ENCODE results near the gene PIGL.
"Not testable (repeated sequence)": the region's sequence is repeated elsewhere in the genome, so short reads cannot be mapped to it uniquely, and the experiment has no call there.

PIGL gene

DNA sequence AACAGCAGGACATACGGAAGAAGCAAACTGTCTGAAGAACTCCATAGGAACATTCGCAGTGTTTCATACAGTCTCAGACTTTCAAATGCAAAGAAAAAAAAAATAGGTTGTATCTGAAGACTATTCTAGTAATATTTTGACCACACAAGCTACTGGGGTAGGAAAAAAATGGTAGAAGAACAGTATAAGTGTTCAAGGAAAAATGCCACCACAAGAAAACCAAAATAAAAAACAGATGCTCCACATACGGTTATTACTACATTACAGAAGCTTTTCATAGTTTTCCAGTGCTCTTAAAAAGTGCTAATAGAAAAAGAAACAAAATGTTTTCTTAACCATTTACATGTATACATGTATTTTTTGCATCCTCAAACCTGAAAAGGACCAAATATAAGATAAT is 5.4 kb upstream of the PIGL start:
- no peak for TF ChIP-seq TAF1 (IDR thresholded peaks at IDR 0.05; ENCODE audit: borderline replicate concordance, low read depth, low read length)
- no peak for TF ChIP-seq POLR2AphosphoS5 (IDR thresholded peaks at IDR 0.05; ENCODE audit: low read depth, low read length)
- TF ChIP-seq POLR2A (IDR thresholded peaks at IDR 0.05; ENCODE audit: low read depth, low read length), result no peak
- no peak for FAIRE-seq
- no peak for DNase-seq (ENCODE audit: insufficient read length)

DNA sequence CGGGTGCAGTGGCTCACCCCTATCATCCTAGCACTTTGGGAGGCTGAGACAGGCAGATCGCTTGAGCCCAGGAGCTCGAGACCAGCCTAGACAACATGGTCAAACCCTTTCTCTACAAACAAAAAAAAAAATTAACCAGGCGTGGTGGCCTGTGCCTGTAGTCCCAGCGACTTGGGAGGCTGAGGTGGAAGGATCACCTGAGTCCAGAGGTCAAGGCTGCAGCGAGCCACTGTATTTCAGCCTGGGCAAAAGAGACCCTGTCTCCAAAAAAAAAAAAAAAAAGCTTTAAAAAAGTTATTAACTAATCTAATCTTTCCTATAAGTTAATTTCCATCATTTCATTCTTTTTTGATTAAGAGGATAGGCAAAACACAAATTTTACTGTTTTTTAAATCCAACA is 4.2 kb upstream of the PIGL start:
- FAIRE-seq (no peak), DNase-seq (ENCODE audit: insufficient read length) (no peak)
- TF ChIP-seq POLR2AphosphoS5 (IDR thresholded peaks at IDR 0.05; ENCODE audit: low read depth, low read length) (no peak), POLR2A (IDR thresholded peaks at IDR 0.05; ENCODE audit: low read depth, low read length) (no peak), TAF1 (IDR thresholded peaks at IDR 0.05; ENCODE audit: borderline replicate concordance, low read depth, low read length) (no peak)

DNA sequence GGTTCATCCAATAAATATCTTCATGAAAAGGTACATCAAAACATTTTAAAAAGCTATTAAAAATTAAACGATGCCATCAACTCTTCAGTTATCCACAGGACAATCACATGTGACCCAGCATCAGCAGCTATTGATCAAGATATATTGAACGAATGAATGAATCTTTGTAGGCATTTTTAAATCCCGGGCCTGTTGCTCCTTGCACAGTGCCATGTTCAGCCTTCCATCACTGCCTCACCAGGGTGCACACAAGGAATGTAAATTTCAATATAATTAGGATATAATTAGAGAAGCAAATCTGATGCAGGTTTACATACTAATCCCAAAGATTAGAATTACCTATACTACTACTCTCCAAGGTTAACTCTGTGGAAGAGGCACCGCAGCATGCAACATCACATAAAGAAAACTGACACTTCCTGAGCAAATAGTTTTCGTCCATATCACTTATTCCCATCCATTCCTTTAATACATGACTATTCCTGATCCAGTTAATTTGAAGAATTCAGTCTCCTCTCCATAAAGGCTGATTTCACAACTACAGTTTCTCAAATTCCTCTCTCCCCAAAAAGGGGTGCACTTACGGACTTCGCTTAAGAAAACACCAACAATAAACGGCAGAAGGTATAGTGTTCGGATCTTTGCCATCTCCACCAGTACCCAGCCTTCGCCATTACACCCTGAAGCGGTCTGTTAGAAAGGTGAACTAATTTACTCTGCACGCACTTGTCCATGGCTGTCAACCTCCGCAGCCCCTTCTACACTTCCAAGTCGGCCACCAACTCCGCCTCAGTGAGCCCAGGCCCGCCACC is 2.6 kb upstream of the PIGL start:
- no peak for FAIRE-seq
- no peak for TF ChIP-seq POLR2AphosphoS5 (IDR thresholded peaks at IDR 0.05; ENCODE audit: low read depth, low read length)
- TF ChIP-seq TAF1 (IDR thresholded peaks at IDR 0.05; ENCODE audit: borderline replicate concordance, low read depth, low read length), result no peak
- no peak for TF ChIP-seq POLR2A (IDR thresholded peaks at IDR 0.05; ENCODE audit: low read depth, low read length)
- no peak for DNase-seq (ENCODE audit: insufficient read length)

DNA sequence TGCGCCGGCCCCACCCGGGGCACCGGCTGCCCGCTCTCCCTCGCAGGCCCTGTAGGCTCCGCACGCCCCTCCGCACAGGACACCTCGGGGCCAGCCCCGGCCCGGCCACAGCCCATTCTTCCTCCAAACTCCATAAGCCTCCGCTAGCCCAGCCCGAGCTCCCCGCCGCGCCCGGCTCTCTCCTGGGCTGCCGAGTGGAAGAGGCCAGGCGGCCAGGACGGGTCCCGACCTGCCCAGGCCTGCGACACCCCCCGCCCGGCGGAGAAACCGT is 2.1 kb upstream of the PIGL start:
- FAIRE-seq, result no peak
- TF ChIP-seq POLR2A (IDR thresholded peaks at IDR 0.05; ENCODE audit: low read depth, low read length), result no peak
- no peak for TF ChIP-seq TAF1 (IDR thresholded peaks at IDR 0.05; ENCODE audit: borderline replicate concordance, low read depth, low read length)
- TF ChIP-seq POLR2AphosphoS5 (IDR thresholded peaks at IDR 0.05; ENCODE audit: low read depth, low read length), result no peak
- DNase-seq (ENCODE audit: insufficient read length), result peak; percentile 32

DNA sequence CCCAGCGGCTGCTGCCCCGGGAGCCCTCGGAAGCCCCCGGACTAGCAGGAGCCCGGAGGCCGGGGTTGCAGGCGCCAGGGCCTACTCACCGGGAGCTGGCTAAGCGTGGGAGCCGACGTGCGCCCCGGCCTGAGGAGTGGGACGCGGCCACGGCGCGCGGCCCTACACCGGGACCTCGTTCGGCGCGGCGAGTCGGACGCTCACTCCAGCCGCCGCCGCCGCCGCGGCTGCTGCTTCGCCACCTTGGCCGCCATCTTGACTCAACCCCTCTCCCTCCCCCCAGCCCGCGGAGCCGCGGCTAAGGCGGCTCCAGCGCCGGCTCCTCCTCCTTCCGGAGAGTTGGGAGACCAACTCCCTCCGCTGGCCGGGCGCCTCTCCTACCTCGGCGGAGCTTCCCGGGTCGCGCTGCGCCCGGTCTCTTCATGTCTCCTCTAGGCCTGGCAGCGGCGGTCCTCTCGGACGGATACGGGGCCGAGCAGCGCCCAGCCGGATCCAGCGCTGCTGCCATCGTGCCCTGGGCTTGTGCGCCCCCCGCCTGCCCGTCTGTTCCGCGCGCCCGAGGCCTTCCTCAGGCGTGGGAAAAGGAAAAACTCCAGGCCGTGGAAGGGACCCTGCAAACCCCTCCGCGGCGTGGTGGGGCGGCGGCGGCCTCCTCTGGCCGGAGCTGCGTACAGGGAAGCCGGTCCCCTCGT is 1.6 kb upstream of the PIGL start, which contains the start of gene NCOR1:
Gene NCOR1, minus strand, starts transcription at position 262 of the 692 bp plus-strand sequence. CDS start 20,965 bp downstream, outside the sequence.
- TF ChIP-seq POLR2A (IDR thresholded peaks at IDR 0.05; ENCODE audit: low read depth, low read length), result peak; percentile 97
- peak; percentile 94 for TF ChIP-seq TAF1 (IDR thresholded peaks at IDR 0.05; ENCODE audit: borderline replicate concordance, low read depth, low read length)
- TF ChIP-seq POLR2AphosphoS5 (IDR thresholded peaks at IDR 0.05; ENCODE audit: low read depth, low read length), result peak; percentile 88
- DNase-seq (ENCODE audit: insufficient read length), result peak; percentile 77
- peak; percentile 96 for FAIRE-seq

DNA sequence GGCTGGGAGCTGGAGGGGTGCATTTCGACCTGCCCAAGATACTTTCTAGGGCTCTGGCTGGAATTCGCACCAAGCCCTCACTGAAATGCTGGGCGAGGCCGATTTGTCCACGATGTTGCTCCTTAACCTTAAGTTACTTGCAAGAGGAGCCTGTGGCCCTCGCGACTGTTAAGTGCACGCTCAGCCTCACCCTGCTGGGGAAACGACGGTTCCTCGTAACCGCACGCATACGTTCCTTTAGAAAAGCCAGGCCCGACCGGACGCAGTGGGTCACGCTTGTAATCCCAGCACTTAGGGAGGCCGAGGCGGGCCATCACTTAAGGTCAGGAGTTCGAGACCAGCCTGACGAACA is 1.1 kb upstream of the PIGL start:
- FAIRE-seq (no peak), DNase-seq (ENCODE audit: insufficient read length) (peak; percentile 27)
- no peak for TF ChIP-seq TAF1 (IDR thresholded peaks at IDR 0.05; ENCODE audit: borderline replicate concordance, low read depth, low read length)

DNA sequence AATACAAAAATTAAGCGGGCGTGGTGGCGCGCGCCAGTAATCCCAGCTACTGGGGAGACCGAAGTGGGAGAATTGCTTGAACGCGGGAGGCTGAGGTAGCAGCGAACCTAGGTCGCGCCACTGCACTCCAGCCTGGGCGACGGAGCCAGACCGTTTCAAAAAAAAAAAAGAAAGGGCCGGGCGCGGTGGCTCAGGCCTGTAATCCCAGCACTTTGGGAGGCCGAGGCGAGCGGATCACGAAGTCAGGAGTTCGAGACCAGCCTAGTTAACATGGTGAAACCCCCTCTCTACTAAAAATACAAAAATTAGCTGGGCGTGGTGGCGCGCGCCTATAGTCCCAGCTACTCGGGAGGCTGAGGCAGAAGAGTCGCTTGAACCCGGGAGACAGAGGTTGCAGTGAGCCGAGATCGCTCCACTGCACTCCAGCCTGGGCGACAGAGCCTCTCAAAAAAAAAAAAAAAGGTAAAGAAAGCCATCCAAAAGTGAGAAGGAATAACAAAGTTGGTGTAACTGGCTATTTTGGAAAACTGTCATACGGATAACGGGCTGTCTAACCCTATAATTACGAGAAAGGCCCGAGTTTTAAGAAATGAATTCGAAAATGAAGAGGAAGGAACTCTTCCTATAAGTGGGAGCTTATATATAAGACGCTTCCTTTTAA is 539 bp upstream of the PIGL start:
- FAIRE-seq; DNase-seq (ENCODE audit: insufficient read length): not testable (repeated sequence)

DNA sequence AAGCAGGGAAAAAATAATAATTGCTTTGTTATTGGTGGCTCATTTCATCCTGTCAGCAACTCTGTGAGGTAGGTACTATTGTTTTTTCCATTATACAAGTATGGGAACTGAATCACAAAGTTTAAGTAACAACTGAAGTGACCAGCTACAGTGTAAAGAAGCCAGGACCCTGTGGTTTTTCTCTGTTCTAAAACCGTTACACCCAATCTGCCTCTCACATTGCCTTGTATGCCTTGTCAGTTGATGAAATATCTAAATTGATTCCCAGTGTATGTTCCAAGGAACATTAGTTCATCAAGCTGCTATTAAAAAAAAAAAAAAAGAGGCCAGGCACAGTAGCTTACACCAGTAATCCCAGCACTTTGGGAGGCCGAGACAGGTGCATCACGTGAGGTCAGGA is 5.4 kb downstream of the PIGL start:
- no peak for FAIRE-seq
- no peak for DNase-seq (ENCODE audit: insufficient read length)

DNA sequence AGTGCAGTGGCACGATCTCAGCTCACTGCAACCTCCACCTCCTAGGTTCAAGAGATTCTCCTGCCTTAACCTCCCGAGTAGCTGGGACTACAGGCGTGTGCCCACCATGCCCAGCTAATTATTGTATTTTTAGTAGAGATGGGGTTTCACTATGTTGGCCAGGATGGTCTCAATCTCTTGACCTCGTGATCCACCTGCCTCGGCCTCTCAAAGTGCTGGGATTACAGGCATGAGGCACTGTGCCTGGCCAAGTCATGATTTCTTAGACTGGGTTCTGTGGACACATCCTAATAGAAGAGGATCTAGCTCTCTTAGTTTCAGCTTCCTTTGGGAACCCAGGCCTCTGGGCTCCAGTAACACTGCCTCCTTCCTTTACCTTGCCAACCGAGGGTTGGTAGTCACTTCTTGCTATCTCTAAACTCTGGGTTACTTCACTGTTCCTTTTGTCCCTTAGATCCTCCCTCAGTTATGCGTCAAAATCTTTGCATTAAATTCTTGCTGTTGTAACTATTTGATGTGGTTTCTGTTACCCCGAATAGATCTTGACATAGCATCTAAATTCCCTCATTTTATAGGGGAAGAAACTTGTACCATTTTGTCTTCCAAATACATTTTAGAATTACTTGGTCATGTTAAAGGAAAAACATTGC is 13.0 kb downstream of the PIGL start:
- not testable (repeated sequence) for FAIRE-seq

More for the DNA sequence above, 5.4 kb downstream of the PIGL start:
- TF ChIP-seq TAF1 (IDR thresholded peaks at IDR 0.05; ENCODE audit: borderline replicate concordance, low read depth, low read length) (no peak), POLR2A (IDR thresholded peaks at IDR 0.05; ENCODE audit: low read depth, low read length) (no peak), POLR2AphosphoS5 (IDR thresholded peaks at IDR 0.05; ENCODE audit: low read depth, low read length) (no peak)

DNA sequence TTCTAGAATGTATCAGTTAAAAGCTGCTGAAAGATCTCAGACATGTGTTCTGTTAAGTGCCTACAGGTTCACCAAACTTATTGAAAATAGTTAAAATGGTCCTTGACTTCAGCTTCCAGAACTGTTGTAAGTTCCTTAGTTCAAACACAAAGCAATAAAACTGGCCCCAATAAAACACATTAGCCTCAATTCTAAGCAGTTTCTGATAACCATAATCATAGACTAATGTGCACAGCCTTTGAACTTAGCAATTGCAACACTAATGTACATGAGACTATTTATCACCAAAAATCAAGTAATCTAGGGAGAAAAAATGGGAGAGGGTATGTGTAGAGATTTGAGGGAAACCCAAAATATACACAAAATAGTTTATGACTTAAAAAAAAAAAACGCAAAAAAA is 15.4 kb downstream of the PIGL start:
- no peak for DNase-seq (ENCODE audit: insufficient read length)
- no peak for FAIRE-seq
- no peak for TF ChIP-seq POLR2A (IDR thresholded peaks at IDR 0.05; ENCODE audit: low read depth, low read length)
- no peak for TF ChIP-seq POLR2AphosphoS5 (IDR thresholded peaks at IDR 0.05; ENCODE audit: low read depth, low read length)
- TF ChIP-seq TAF1 (IDR thresholded peaks at IDR 0.05; ENCODE audit: borderline replicate concordance, low read depth, low read length), result no peak

More for the DNA sequence above, 13.0 kb downstream of the PIGL start:
- not testable (repeated sequence) for DNase-seq (ENCODE audit: insufficient read length)

DNA sequence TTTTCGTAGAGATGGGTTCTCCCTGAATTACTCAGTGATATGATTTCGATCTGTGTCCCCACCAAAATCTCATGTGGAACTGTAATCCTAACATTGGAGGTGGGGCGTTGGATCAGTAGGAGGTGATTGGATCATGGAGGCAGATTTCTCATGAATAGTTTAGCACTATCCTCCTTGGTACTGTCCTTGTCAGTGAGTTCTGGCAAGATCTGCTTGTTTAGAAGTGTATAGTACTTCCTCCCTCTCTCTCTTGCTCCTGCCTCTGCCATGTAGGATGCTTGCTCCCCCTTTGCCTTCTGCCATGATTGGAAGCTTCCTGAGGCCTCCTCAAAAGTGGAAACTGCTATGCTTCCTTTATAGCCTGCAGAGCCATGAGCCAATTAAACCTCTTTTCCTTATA is 22.9 kb downstream of the PIGL start:
- FAIRE-seq, result no peak
- no peak for TF ChIP-seq POLR2A (IDR thresholded peaks at IDR 0.05; ENCODE audit: low read depth, low read length)
- no peak for TF ChIP-seq POLR2AphosphoS5 (IDR thresholded peaks at IDR 0.05; ENCODE audit: low read depth, low read length)
- no peak for TF ChIP-seq TAF1 (IDR thresholded peaks at IDR 0.05; ENCODE audit: borderline replicate concordance, low read depth, low read length)
- no peak for DNase-seq (ENCODE audit: insufficient read length)

DNA sequence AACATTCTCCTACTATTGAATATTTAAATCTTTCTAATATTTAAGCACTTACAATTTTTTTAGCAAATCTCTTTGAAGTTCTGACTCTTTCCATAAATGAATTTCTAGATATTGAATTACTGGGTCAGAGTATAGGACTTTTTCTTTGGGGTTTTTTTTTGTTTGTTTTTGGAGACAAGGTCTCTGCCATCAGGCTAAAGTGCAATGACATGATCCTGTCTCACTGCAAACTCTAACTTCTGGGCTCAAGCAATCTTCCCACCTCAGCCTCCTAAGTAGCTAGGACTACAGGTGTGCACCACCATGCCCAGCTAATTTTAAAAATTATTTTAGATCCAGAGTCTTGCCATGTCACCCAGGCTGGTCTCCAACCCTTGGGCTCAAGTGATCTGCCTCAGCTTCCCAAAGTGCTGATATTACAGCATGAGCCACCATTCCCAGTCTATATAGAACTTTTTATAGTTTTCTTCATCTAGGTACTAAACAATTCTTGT is 24.9 kb downstream of the PIGL start:
- no peak for DNase-seq (ENCODE audit: insufficient read length)
- no peak for FAIRE-seq
- TF ChIP-seq POLR2A (IDR thresholded peaks at IDR 0.05; ENCODE audit: low read depth, low read length), result no peak
- no peak for TF ChIP-seq TAF1 (IDR thresholded peaks at IDR 0.05; ENCODE audit: borderline replicate concordance, low read depth, low read length)
- no peak for TF ChIP-seq POLR2AphosphoS5 (IDR thresholded peaks at IDR 0.05; ENCODE audit: low read depth, low read length)
